HG03575 (cell line): ENCODE measurements around the gene VTI1A.
"Not testable (repeated sequence)": the region's sequence is repeated elsewhere in the genome, so short reads cannot be mapped to it uniquely, and the experiment has no call there.

Source experiments
- ATAC-seq: cut with Tn5 transposase; IDR thresholded peaks from one replicate; pipeline ENCODE4 v1.9.1; 2021; ENCODE audit not compliant: unreplicated experiment, insufficient number of reproducible peaks, low FRiP score; ENCODE audit errors: extremely low read depth

Gene VTI1A

DNA sequence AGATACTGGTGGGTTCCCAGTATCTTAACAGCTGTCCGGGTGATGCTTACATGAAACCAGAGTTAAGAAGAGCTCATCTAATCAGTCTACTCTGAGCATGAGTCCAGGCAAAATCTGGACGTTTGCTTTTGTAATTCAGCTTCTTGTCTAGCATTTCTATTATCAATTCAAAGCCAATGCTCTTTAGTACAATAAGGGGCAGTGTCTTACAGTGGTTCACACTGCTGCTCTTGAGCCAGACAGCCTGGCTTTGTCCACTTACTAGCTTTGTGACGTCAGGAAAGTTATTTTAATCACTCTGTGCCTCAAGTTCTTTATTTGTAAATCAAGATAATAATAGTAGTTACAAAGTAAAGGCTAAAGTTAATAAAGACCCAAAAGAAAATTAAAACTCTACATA is 275.7 kb downstream of the VTI1A start:
- ATAC-seq = no peak

DNA sequence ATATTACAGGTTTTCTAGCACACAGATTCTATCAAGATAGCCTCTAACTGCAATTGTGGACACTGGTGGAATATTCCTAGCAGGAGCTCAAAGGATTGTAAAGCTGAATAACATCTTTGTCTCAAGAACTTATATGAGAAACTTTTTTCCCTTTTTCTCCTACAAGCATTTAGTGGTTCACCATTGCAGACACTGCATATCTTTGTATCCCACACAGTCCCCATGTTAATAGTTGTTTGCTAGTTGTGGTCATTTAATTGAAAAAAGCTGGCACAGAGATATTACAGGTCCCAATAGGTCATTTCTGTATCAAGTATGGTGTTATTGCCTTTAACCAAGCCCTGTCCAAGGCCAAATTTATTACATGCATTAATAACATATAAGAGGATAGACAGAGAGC is 276.9 kb downstream of the VTI1A start:
- ATAC-seq = no peak

DNA sequence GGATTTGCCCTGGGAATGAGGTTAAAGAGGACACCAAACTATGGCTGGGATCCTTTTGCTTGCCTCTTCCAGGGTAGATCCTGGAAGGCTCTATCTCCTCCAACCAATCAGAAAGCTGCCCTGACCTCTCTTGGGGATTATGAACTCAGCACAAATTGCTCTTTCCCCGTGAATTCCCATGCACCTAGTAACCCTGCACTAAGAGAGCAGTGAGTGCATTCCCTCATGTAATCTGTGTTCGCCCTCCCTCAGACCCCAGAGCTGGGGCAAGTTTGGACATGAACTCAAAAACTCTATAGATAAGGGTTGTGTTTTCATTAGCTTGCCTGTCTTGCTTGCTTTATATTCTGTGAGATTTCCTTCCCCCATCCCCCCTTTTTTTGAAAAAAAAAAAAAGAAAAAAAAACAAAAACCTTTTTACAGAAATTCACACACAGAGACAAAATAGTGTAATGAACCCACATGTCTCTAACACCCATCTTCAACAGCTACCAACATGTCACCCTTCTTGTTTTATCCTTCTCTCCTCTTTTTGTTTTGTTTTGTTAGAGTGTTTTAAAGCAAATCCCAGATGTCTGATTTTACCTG is 277.5 kb downstream of the VTI1A start:
- no peak for ATAC-seq

DNA sequence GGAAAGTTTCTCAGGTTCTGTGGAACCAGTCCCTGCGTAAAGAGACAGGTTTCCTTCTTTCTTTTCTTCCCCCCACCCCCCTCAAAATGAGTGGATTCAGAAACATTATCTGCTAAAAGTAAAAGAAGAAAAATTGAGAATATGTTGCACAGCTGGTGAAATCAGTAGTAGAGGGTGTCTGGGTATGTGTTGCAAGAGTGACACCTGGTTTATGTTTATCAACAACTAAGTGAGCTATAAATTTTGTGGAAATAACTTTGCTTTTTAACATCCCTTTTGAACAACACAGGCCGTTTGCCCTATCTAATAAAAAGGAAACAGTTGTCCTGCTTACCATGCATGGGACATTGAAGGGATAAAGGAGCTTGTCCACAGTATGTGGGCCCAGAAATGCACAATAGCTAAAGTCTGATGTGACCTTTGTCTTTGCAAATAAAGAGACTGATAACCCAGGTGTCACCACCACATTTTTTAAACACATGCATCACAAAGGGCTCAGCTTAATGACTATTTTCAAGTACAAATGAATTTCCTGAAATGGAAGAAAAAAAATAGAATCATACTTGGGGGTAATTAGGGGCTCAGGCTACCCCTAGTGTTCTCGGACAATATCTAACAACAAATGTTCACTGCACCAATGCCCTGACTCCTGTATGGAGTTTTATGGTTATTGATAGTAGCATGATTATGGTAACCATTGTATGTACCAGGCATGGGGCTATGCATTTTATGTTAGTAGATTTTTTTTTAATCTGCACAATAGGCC is 281.3 kb downstream of the VTI1A start:
- no peak for ATAC-seq

DNA sequence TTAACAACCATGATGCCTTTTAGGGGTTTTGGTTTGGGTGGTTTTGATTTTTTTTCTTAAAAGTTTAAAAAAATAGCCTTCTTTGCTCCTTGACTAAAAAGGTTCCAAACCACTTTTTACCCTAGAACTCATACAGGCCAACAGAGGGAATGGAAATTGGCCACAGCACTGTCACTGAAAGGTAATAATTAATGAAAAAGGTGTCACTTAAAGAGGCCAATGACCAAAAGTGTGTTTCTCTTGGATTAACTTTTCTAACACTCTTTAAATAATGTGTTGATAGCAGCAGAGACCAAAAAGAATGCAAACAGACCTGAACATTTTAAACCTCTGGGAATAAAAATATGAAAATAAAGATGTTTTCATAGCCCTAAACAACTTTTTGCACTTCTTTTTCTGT is 282.0 kb downstream of the VTI1A start:
- no peak for ATAC-seq

DNA sequence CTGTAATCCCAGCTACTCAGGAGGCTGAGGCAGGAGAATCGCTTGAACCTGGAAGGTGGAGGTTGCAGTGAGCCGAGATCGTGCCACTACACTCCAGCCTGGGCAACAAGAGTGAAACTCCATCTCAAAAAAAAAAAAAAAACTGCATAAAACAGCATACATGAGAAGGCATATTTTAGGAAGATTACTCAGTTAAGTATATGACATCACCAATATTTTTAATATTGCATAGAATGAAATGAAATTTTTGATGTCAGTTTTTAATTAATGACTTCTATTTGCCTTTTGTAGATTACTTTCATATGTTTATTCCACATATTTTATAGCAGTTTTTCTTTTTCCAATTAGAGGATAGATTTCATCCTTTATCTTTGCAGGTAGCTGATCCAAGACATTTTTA is 284.4 kb downstream of the VTI1A start:
- ATAC-seq = not testable (repeated sequence)

DNA sequence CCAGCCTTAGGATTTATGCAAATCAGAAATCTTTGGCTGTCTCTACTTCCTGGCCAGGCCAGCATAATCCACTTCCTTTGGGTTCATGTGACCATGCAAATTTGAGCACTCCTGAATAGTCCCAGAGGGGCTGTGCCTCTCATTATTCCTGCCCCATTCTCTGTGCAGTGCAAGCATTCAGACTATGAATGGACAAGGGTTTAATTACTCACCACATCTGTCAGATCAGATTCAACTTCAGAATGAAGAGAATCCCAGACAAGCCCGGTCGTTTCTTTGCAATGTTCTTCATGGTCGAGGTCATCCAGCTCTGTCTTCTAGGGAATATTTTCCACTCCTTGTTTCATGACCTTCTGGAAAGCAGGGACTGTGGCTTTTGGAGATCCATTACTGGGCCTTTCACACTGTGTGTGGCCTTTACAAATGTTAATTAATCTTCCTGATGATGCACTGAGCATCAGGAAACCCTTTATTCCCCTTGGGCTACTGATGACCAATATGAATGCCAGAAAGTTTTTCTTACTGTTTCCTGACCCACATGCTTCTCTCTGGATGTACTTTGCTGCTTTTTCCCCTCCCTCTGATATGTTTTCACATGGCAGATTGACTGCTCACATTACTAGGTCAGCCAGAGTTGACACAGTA is 285.4 kb downstream of the VTI1A start:
- no peak for ATAC-seq

DNA sequence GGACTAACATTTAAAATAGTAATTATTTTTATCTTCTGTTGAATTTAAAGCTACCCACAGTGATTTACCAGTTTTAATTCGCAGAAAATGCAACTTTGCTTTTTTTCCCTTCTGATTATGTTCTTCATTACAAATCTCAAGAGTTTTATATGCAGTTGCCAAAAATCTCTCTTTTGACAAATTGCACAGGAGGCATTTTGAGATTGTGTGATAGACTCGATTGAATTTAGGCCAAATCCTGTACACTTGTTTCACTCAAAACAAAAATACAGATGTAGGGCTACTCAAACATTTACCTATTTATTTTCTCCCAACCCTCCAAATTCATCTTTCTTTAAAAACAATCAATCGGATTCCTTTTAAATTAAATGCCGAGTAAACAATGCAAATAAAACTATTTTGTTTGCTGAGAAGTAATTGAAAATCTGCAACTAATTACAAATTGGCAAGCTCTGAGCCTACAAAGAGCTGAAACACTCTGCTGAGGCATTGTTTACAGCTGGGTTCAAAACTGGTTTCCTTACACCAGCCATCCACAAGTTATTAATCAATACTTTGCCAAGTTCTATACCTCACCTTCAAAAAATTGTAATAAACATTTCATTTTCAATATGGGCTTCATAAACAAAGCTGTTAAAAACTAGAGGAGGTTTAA is 288.2 kb downstream of the VTI1A start:
- ATAC-seq = no peak

DNA sequence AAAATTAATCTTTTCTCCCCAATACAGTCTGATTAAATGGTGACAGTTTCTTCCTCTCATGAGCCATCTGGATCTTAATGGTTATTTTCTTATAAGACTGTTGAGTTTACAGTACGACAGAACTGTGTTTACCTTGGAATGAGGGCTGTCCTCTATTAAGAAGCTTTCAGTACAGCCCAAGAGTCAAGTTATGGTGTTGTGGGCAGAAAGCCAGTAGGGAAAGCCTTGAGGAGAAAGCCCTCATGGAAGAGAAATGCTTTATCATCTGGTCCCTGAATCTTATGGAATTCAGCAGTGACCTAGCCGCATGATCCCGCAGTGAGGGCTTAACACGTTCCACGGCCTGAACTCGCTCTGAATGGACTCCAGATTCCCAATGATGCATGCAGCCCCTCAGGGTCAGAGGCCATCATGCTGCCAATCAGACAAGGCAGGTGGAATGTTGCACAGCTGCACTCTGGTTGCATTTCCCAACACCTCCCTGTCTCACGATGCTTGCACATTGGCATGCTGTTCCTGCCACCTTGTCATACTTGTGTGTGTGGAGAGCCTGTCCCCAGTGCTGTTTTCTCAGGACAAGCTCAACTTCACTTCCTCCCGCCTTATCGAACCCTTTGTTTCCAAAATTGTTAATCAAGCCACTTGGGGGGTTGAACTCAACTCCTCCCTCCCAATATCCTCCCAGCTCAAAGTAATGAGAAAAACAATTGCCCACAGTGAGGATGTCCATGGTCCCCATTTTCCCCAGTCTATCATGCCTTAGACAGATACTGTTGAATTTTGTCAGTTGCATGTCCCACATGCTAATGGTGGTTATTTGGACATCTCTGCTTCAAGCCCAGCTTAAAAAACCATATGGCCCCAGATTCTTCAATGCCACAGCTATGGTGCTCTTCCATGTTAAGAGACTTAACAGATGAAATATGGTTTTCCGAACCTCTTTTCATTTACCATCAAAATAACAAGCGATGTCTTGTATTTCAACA is 291.9 kb downstream of the VTI1A start:
- ATAC-seq = no peak

DNA sequence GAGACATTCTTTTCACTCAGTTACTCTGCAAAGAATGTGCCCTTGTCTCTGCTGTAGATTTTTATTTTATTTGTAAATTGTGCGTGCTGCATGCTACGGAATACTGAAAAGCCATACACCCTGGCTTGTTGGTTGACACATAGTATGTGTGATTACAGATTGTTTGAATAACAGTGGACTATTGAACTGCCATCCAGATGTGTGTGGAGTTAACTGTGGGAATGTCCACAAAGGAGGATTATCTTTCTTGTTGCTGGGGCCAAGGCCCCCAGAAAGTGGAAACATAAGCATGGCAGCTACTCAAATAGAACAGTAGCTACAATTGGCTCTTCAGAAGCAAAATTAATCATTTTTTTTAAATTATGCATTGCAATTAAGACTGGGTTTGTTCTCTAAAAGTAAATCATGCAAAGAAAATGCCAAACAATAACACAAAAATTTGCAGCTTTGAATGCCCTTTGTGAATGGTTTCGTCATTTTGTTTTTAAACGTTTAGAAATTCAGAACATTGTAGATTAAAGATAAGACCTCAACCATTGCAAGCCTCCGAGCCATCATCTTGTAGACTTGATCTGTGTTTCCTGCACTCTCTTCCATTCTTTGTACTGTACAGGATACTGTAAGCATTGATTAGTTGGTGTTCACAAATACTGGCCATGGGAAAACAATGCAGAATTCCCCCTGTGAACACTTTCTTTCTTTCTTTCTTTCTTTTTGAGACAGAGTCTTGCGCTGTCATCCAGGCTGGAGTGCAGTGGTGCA is 292.8 kb downstream of the VTI1A start:
- no peak for ATAC-seq

DNA sequence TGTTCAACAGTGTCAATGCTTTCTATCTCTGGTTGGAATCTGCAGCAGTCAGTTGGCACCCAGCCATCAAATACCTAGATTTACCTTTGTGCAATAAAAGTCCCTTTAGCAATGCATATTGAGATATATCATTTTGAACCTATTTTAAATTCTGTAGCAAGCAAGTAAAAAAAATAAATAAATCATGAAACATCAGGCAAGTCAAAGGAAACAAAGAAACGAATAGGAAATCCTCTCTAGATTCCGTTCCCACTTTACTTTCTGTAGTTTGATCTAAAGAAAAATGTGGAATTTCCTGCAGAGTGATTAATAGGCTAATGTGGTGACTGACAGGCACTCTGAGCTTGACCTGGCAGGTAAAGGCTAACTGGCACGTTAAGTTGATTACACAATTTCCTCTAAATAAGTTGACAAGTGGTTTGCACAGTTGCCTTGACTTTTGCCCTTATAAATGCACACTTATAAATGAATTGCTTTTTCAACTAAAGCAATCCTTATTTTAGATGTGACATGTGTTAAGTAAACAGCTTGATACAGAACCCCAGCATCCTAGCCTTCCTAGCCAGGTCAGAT is 294.9 kb downstream of the VTI1A start:
- no peak for ATAC-seq

DNA sequence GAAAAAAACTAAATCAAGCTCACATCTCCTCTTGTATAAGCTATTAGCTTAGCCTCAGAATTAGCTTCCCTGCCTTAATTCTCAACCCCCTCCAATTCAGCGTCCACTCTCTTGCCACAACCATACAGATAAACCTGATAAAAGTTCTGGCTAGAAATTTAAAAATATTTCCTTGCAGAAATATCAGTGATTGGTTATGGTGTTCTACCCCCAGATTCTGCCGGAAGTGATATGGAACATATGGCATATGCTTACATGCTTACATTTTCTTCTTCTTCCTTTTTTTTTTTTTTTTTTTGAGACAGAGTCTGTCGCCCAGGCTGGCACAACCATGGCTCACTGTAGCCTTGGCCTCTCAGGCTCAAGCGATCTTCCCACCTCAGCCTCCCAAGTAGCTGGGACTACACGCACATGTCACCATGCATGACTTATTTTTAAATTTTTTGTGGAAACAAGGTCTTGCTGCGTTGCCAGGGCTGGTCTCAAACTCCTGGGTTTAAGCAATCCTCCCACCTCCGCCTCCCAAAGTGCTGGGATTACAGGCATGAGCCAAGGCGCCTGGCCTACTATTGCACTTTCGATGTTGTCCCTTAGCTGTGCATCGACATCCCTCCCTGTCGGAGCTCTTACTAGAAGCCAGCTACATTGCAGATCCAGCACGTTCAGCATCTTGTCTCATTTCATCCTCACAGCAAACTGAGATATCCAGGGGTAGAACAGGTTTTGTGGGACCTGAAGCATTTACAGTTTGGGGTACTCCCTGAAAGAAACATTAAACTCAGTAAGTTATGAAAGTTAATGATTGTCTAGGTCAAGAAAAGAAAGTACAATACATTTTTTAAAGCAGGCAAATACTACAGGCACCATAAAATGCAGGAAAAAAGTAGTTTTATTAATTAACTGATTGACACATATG is 297.4 kb downstream of the VTI1A start:
- ATAC-seq = no peak

DNA sequence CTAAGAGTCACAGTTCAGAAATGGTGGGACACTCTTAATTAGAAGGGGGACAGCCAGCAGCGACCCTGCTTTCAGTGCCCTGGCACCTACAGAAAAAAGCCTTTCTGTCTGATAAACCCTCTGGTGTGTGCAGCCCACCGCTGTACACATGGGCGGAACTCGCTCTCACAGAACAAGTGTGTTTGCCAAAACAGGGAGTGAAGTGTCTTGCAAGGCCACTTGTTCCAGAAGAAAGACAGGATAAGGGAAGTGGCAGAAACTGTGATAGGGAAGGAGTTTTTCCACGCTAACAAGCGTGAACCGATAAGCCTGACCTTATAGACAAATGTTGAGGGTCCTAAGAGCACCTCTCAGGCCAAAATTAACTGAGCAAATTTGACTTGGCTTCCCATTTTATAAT is 299.3 kb downstream of the VTI1A start:
- ATAC-seq = no peak

DNA sequence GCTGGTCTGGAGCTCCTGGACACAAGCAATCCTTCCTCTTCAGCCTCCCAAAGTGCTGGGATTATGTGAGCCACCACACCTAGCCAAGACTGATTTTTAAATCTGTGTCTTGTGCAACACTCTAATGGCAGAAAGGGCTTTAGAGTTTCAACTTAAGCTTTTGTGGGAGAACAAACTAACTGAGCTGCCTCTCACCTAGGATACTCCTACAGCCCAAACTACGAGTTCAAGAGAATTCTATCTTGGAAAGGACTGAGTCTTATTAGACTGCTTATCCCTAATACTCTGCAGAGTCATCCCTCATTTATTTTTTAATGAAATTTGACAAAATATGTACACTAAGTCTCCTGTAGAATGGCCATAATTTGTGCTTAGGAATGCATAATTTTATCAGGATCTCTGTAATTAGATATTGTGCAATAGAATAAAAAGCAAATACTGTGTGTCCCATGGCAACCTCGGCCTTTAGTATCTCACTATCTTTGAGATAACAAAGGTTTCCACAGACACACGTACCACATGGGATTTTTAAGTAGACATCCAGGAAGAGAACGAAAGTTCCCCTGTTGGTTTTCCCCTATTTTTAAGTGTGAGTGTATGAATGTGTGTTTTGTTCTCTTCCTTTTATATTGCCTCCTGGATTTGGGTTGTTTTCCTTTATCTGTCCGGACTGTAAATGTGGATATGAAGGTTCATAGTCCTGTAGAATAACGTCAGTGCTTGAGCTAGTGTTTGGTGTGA is 303.6 kb downstream of the VTI1A start:
- ATAC-seq = no peak

DNA sequence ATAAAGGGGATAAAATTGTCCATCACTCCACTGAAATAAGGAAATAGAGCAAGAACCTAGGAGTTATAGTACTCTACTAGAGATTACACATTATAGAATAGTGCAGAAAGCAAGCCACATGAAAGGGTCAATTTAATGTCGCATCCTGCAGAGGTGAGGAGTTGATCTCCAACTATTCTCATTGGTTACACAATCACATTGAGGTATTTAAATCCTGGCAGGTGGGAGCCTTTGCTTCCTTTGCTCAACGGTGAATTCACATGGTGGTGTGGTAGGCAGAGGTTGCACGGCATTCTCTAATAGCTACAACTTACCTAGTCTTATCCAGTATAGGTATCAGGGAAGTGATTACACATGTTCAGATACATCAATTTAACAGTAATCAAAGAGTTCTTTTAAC is 304.6 kb downstream of the VTI1A start:
- no peak for ATAC-seq

DNA sequence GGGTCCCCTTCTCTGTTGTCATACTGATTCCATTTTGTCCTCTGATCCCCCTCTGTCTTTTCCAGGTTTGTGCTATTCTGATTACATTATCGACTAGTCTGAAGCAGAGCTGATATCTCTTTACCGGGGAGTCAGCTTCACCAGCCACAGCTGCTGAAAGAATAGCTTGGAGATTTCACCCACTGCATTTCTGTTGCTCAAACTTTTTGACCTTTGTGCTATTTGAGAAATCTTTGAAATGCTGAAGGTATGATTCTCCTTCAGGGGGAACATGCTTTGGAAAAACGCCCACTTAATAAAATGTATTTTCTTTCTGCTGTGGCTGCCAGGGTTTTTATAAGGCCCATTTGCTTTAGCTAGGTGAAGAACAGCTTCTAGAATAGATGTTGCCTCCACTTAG is 305.3 kb downstream of the VTI1A start:
- no peak for ATAC-seq
